Large intestine (tissue), 3 donors: ENCODE measurements around the gene IFT80. TPM values are rescaled to one million over a fixed set of nuclear protein-coding genes. Genes with fewer than 3 reads are reported as not detected.
"Not testable (repeated sequence)": the region's sequence is repeated elsewhere in the genome, so short reads cannot be mapped to it uniquely, and the experiment has no call there.

Experiments used
- DNase-seq, 2 donors: peaks; one replicate each; pipeline versions ENCODE4 v3.0.0 to v3.0.0-alpha.2; 2013
- H3K27ac ChIP-seq: one replicate; pipeline ENCODE4 v1.5.1; 2013; ENCODE audit warnings: low read length
- H3K27me3 ChIP-seq: 2 replicates; pipeline ENCODE4 v1.6.1; 2013; ENCODE audit warnings: low read length; ENCODE audit not compliant: control insufficient read depth, insufficient read depth
- H3K36me3 ChIP-seq: 2 replicates; pipeline ENCODE4 v1.6.1; 2013; ENCODE audit warnings: low read length; ENCODE audit not compliant: control insufficient read depth, insufficient read depth
- H3K4me1 ChIP-seq: one replicate; pipeline ENCODE4 v1.6.1; 2013; ENCODE audit warnings: low read length; ENCODE audit not compliant: control insufficient read depth, insufficient read depth
- H3K4me3 ChIP-seq: one replicate; pipeline ENCODE4 v1.5.1; 2013; ENCODE audit warnings: low read length
- H3K9me3 ChIP-seq: one replicate; pipeline ENCODE4 v1.6.1; 2013; ENCODE audit warnings: mild to moderate bottlenecking, low read depth, low read length, moderate library complexity; ENCODE audit not compliant: control insufficient read depth
- WGBS: methylation state at CpG from one replicate; pipeline ENCODE4 v1.1.5; 2013; ENCODE audit warnings: low lambda C conversion rate; ENCODE audit not compliant: insufficient coverage; 5-methylcytosine and 5-hydroxymethylcytosine counted together
- polyA plus RNA-seq: library from polyadenylated mRNA; unstranded; fragments of 120-200 nt; gene quantifications from one replicate; pipeline ENCODE4 v1.2.1, GENCODE V29; 2013

IFT80 gene
- polyA plus RNA-seq, 1 donor: 30.7 TPM

GRCh38 chr3:160321821-160322220 is 77.2 kb downstream of the IFT80 start:
- not testable (repeated sequence) for H3K4me1 ChIP-seq, H3K27me3 ChIP-seq, H3K4me3 ChIP-seq, H3K9me3 ChIP-seq, H3K36me3 ChIP-seq, DNase-seq, H3K27ac ChIP-seq
- WGBS: no CpG with 5 or more reads among the region's 1 CpG

- Histone ChIP-seq H3K4me3 (no peak overlapping the region), H3K27me3 (no peaks in the 10 kb centered on the region), H3K36me3 (no peaks in the 10 kb centered on the region), H3K9me3 (no peaks in the 10 kb centered on the region), H3K27ac (no peak overlapping the region), H3K4me1 (no peaks in the 10 kb centered on the region)
- no peak for DNase-seq
Measured at GRCh38 chr3:160319322-160319721, 79.7 kb downstream of the IFT80 start.

DNA sequence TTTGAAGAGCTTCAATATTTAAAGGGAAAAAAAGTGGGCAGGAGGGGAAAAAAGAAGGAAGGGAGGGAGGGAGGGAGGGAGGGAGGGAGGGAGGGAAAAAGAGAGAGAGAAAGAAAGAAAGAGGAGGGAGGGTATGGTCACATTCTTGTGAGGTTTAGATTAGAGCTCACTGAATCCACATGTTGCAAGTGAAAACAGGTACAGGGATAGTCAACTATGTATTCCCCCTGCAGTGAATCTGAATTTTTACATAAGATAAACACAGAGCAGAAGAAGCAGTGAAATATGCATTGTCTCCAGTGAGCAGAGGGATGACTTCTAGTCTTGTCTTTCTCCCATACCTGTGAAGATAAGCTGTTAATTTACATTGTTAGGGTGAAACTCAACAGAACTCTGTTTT is 84.0 kb downstream of the IFT80 start:
- H3K27me3 ChIP-seq: no peaks in the 10 kb centered on the region
- H3K27ac ChIP-seq: no peak overlapping the region
- H3K4me1 ChIP-seq: no peaks in the 10 kb centered on the region
- DNase-seq: no peak
- H3K36me3 ChIP-seq: no peaks in the 10 kb centered on the region
- H3K9me3 ChIP-seq: no peaks in the 10 kb centered on the region
- no peak overlapping the region for H3K4me3 ChIP-seq

- H3K9me3 ChIP-seq: no peaks in the 10 kb centered on the region
- peaks cover 2% of the 10 kb centered on the region for H3K36me3 ChIP-seq
- DNase-seq: no peak
- no peaks in the 10 kb centered on the region for H3K4me1 ChIP-seq
- H3K27me3 ChIP-seq: no peaks in the 10 kb centered on the region
- H3K4me3 ChIP-seq: no peak overlapping the region
- WGBS: no CpG with 5 or more reads among the region's 5 CpGs
- no peak overlapping the region for H3K27ac ChIP-seq
Measured at GRCh38 chr3:160312014-160312624, 86.9 kb downstream of the IFT80 start.

DNA sequence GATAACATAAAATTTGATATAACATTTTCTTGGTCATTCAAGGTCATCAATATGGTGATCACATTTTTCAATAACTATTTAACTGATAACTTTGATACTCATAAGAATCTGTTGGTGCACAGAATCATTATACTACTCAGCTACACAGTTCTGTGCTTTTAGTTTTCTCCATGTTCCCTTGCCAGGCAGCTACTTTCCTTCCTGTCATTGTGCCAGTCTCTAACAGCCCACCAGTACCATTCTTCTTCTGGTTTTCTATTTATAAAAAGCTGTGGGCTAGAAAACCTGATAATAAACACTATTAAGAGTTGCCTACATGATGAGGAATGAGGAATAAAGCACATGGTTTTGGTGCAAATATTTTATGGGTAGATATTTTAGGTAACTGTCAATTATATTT is 96.2 kb downstream of the IFT80 start:
- H3K36me3 ChIP-seq: peaks cover 4% of the 10 kb centered on the region
- no peak overlapping the region for H3K27ac ChIP-seq
- H3K4me1 ChIP-seq: no peaks in the 10 kb centered on the region
- H3K27me3 ChIP-seq: no peaks in the 10 kb centered on the region
- DNase-seq: no peak
- H3K4me3 ChIP-seq: no peak overlapping the region
- no peaks in the 10 kb centered on the region for H3K9me3 ChIP-seq

DNA sequence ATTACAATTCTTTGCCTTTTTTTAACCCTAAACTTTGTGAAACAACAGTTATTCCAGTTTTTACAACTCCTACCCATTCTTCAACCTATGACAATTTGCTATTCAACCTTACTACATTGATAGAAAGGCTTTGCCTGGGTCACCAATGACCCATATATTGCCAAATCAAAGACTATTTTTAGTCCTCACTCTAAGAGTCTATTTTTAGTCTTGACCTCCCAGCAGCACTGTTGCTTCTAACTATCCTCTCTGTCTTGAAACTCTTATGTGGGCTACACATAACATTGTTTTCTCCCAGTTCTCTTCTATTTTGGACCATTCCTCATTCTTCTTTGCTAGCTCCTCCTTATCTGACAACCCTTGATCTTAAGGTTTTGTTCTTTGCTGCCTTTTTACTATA is 102.4 kb downstream of the IFT80 start:
- DNase-seq: no peak
- H3K36me3 ChIP-seq: peaks cover 3% of the 10 kb centered on the region
- no peak overlapping the region for H3K27ac ChIP-seq
- H3K4me3 ChIP-seq: no peak overlapping the region
- H3K4me1 ChIP-seq: no peaks in the 10 kb centered on the region
- H3K27me3 ChIP-seq: no peaks in the 10 kb centered on the region
- H3K9me3 ChIP-seq: no peaks in the 10 kb centered on the region

DNA sequence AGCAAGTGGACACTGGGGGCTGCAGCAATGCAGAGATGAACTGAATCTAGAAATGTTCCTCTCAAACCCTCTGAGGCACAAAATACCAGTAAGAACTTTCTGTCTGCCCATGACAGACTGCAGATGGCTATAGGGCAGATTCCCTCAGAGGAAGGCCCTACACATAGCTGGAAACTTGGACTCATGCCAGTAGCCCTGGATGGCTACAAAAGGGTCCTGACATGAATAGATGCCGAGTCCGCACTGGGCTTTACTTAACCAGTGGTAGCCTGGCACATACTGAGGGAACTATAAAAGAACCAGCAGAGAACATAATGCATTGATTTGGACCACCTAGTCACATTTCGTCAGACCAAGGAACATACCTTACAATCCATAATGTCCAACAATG is 107.1 kb downstream of the IFT80 start:
- no peak for DNase-seq
- WGBS: no CpG with 5 or more reads among the region's 3 CpGs
- H3K4me3 ChIP-seq: no peak overlapping the region

DNA sequence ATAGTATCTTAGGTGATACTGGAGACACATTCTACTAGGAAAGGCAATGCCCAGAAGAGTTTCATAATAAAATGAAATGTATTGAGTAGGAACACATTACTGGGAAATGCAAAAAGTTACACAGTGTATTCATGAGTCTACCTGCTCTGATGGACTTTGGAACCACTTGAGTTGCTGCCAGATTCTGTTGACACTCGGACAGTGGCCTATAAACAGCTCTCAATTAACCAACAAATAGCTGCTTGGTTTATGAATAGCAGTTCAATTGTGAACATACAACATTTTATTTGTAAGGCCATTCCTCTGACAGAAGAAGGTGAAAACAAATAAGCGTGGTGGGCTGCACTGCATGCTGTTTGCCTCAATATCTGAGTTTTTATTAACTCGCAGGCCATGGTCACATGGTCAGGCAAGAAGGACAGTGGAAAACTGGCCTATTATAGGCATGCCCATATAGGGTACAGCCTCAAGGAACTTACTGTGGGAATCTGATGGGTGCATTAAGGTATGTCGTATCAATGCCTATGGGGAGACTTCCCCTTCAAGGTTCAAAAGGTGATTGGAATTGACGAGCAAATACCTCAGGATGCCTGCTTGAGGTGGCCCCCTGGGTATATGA is 107.6 kb downstream of the IFT80 start:
- H3K27me3 ChIP-seq: no peaks in the 10 kb centered on the region
- H3K9me3 ChIP-seq: no peaks in the 10 kb centered on the region
- no peak overlapping the region for H3K4me3 ChIP-seq
- H3K36me3 ChIP-seq: peaks cover 3% of the 10 kb centered on the region
- no peaks in the 10 kb centered on the region for H3K4me1 ChIP-seq
- no peak overlapping the region for H3K27ac ChIP-seq
- DNase-seq: peak; percentile 15 to 64
- no CpG with 5 or more reads among the region's 5 CpGs for WGBS

More for the DNA sequence above, 107.1 kb downstream of the IFT80 start:
- Histone ChIP-seq H3K4me1 (no peaks in the 10 kb centered on the region), H3K27ac (no peak overlapping the region), H3K27me3 (no peaks in the 10 kb centered on the region), H3K9me3 (no peaks in the 10 kb centered on the region), H3K36me3 (peaks cover 3% of the 10 kb centered on the region)

- Histone ChIP-seq H3K27ac (no peak overlapping the region), H3K27me3 (no peaks in the 10 kb centered on the region), H3K4me3 (no peak overlapping the region), H3K9me3 (no peaks in the 10 kb centered on the region), H3K36me3 (peaks cover 3% of the 10 kb centered on the region), H3K4me1 (no peaks in the 10 kb centered on the region)
- no peak for DNase-seq
- no CpG with 5 or more reads among the region's 1 CpG for WGBS
Measured at GRCh38 chr3:160287666-160288065, 111.4 kb downstream of the IFT80 start.

GRCh38 chr3:160286231-160286630 is 112.8 kb downstream of the IFT80 start:
- WGBS: no CpG with 5 or more reads among the region's 1 CpG
- peaks cover 3% of the 10 kb centered on the region for H3K36me3 ChIP-seq
- H3K27me3 ChIP-seq: no peaks in the 10 kb centered on the region
- no peak for DNase-seq
- no peak overlapping the region for H3K4me3 ChIP-seq
- H3K9me3 ChIP-seq: no peaks in the 10 kb centered on the region
- H3K27ac ChIP-seq: no peak overlapping the region
- no peaks in the 10 kb centered on the region for H3K4me1 ChIP-seq

- H3K27ac ChIP-seq: no peak overlapping the region
- no peak overlapping the region for H3K4me3 ChIP-seq
- no peaks in the 10 kb centered on the region for H3K9me3 ChIP-seq
- H3K27me3 ChIP-seq: no peaks in the 10 kb centered on the region
- no peaks in the 10 kb centered on the region for H3K4me1 ChIP-seq
- no peaks in the 10 kb centered on the region for H3K36me3 ChIP-seq
- WGBS: no CpG with 5 or more reads among the region's 1 CpG
- DNase-seq: no peak
Measured at GRCh38 chr3:160280836-160281235, 118.2 kb downstream of the IFT80 start.
